Bronchial epithelial cell (primary cell): ENCODE results near the gene CPZ. TPM values are rescaled to one million over a fixed set of nuclear protein-coding genes. Genes with fewer than 3 reads are reported as not detected.

Source experiments
- DNase-seq: peaks from one replicate; pipeline ENCODE4 v3.0.0-alpha.2; 2010; ENCODE audit warnings: low read depth
- FAIRE-seq: peaks from 2 replicates; lab custom pipeline; 2011; peaks lifted over from hg19 to GRCh38; lab: Jason Lieb, UNC
- H3K27me3 ChIP-seq: 2 replicates; pipeline ENCODE4 v1.5.1; 2011; ENCODE audit warnings: low read length; ENCODE audit not compliant: control insufficient read depth, insufficient read depth
- H3K36me3 ChIP-seq: 2 replicates; pipeline ENCODE4 v1.5.1; 2011; ENCODE audit warnings: low read length; ENCODE audit not compliant: control insufficient read depth, insufficient read depth
- H3K4me3 ChIP-seq: 2 replicates; pipeline ENCODE4 v1.5.1; 2011; ENCODE audit warnings: mild to moderate bottlenecking, low read depth, low read length, control low read depth
- CTCF ChIP-seq: IDR thresholded peaks from 2 replicates; pipeline ENCODE4 v1.5.1; 2011; ENCODE audit warnings: mild to moderate bottlenecking, moderate library complexity, low read length, control low read depth, inconsistent platforms; ENCODE audit not compliant: insufficient read depth, severe bottlenecking
- total RNA-seq: library from RNA; depleted of rRNA; stranded (reverse); fragments of >200 nt; gene quantifications from 2 replicates; pipeline ENCODE4 v1.2.1, GENCODE V29; 2014

CPZ gene
- total RNA-seq, 1 donor from 2014 or later, result 0.26 TPM

GRCh38 chr4:8641931-8642650 lies 49.5 kb downstream of the CPZ start:
- Histone ChIP-seq H3K36me3 (no peaks in the 10 kb centered on the region), H3K4me3 (no peak overlapping the region), H3K27me3 (no peaks in the 10 kb centered on the region)
- no peak for TF ChIP-seq CTCF
- FAIRE-seq, result no peak
- DNase-seq, result no peak

- FAIRE-seq, result no peak
- H3K27me3 ChIP-seq, result no peaks in the 10 kb centered on the region
- H3K4me3 ChIP-seq, result no peak overlapping the region
- no peak for DNase-seq
- no peaks in the 10 kb centered on the region for H3K36me3 ChIP-seq
- TF ChIP-seq CTCF, result no peak
Observed at GRCh38 chr4:8642651-8643321, 50.2 kb downstream of the CPZ start.

GRCh38 chr4:8643441-8643840 lies 50.9 kb downstream of the CPZ start:
- H3K27me3 ChIP-seq, result no peaks in the 10 kb centered on the region
- FAIRE-seq, result no peak
- no peak for TF ChIP-seq CTCF

GRCh38 chr4:8643986-8644385 lies 51.4 kb downstream of the CPZ start:
- H3K27me3 ChIP-seq, result no peaks in the 10 kb centered on the region
- FAIRE-seq (no peak), DNase-seq (no peak)

More at GRCh38 chr4:8643441-8643840, 50.9 kb downstream of the CPZ start:
- Histone ChIP-seq H3K4me3 (no peak overlapping the region), H3K36me3 (no peaks in the 10 kb centered on the region)
- DNase-seq, result no peak

GRCh38 chr4:8644461-8644891 lies 51.9 kb downstream of the CPZ start:
- H3K36me3 ChIP-seq, result no peaks in the 10 kb centered on the region
- no peak overlapping the region for H3K4me3 ChIP-seq
- TF ChIP-seq CTCF, result no peak
- FAIRE-seq (no peak), DNase-seq (no peak)
- H3K27me3 ChIP-seq, result no peaks in the 10 kb centered on the region

More at GRCh38 chr4:8643986-8644385, 51.4 kb downstream of the CPZ start:
- Histone ChIP-seq H3K36me3 (no peaks in the 10 kb centered on the region), H3K4me3 (no peak overlapping the region)
- no peak for TF ChIP-seq CTCF
